Astrocyte of the spinal cord (primary cell): Measurements from ENCODE around the gene OR6B1.

Experiments
- DNase-seq: peaks from one replicate; pipeline ENCODE4 v3.0.0; 2011; ENCODE audit warnings: low read depth, low spot score
- H3K4me3 ChIP-seq: 2 replicates; pipeline ENCODE4 v1.5.1; 2011; ENCODE audit warnings: low read depth, mild to moderate bottlenecking, low read length, moderate library complexity
- CTCF ChIP-seq: IDR thresholded peaks from 2 replicates; pipeline ENCODE4 v1.5.1; 2012; ENCODE audit warnings: low read depth, mild to moderate bottlenecking, low read length, inconsistent platforms
- in situ Hi-C: cut with HindIII; loops from 2 replicates; pipeline ENCODE4 v1.10.0; 2017; ENCODE audit warnings: low sequenced_read_pairs

The OR6B1 gene

GRCh38 chr7:143965280-143965679 lies 34.8 kb upstream of the OR6B1 start:
- no peak overlapping the region for H3K4me3 ChIP-seq
- DNase-seq: no peak
- in situ Hi-C loops: no loop called here
- no peak for TF ChIP-seq CTCF

GRCh38 chr7:143967398-143967797 lies 32.7 kb upstream of the OR6B1 start:
- H3K4me3 ChIP-seq: no peak overlapping the region
- in situ Hi-C loops: no loop called here
- TF ChIP-seq CTCF: no peak
- DNase-seq: no peak

- no peak overlapping the region for H3K4me3 ChIP-seq
- in situ Hi-C loops: no loop called here
- TF ChIP-seq CTCF: no peak
- no peak for DNase-seq
Measured at GRCh38 chr7:143973870-143974416, 26.2 kb upstream of the OR6B1 start.

GRCh38 chr7:143974459-143974858 lies 25.7 kb upstream of the OR6B1 start:
- DNase-seq: no peak
- no peak for TF ChIP-seq CTCF
- no peak overlapping the region for H3K4me3 ChIP-seq
- in situ Hi-C loops: no loop called here

GRCh38 chr7:143975617-143976016 lies 24.5 kb upstream of the OR6B1 start:
- H3K4me3 ChIP-seq: no peak overlapping the region
- no peak for TF ChIP-seq CTCF
- DNase-seq: no peak
- in situ Hi-C loops: no loop called here

- TF ChIP-seq CTCF: no peak
- no peak overlapping the region for H3K4me3 ChIP-seq
- DNase-seq: no peak
- in situ Hi-C loops: no loop called here
Measured at GRCh38 chr7:143978585-143978984, 21.5 kb upstream of the OR6B1 start.

GRCh38 chr7:143979359-143979758 lies 20.8 kb upstream of the OR6B1 start:
- TF ChIP-seq CTCF: no peak
- in situ Hi-C loops: no loop called here
- DNase-seq: peak; percentile 62
- no peak overlapping the region for H3K4me3 ChIP-seq
